GM11168 (cell line): ENCODE measurements around the gene ZBBX.
"Not testable (repeated sequence)": the region's sequence is repeated elsewhere in the genome, so short reads cannot be mapped to it uniquely, and the experiment has no call there.

Source experiments
- in situ Hi-C: fragments of 300-500 bp; cut with MboI; formaldehyde crosslinking; loops from one replicate; pipeline ENCODE4 v1.12.0; 2022; ENCODE audit warnings: low sequenced_read_pairs; ENCODE audit not compliant: unreplicated experiment

The ZBBX gene, protein sequence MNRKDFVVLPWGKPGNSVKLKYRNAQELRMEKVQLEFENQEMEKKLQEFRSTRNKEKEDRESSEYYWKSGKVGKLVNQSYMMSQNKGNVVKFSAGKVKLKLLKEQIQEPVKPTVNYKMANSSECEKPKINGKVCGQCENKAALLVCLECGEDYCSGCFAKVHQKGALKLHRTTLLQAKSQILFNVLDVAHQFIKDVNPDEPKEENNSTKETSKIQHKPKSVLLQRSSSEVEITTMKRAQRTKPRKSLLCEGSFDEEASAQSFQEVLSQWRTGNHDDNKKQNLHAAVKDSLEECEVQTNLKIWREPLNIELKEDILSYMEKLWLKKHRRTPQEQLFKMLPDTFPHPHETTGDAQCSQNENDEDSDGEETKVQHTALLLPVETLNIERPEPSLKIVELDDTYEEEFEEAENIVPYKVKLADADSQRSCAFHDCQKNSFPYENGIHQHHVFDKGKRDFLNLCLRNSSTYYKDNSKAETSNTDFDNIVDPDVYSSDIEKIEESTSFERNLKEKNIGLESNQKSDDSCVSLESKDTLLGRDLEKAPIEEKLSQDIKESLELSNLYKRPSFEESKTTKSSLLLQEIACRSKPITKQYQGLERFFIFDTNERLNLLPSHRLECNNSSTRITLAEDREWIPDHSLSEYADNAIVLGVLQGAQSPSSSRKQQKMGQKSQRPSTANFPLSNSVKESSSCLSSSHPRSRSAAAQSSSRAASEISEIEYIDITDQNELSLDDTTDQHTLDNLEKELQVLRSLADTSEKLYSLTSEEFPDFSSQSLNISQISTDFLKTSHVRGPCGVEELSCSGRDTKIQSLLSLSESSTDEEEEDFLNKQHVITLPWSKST

DNA sequence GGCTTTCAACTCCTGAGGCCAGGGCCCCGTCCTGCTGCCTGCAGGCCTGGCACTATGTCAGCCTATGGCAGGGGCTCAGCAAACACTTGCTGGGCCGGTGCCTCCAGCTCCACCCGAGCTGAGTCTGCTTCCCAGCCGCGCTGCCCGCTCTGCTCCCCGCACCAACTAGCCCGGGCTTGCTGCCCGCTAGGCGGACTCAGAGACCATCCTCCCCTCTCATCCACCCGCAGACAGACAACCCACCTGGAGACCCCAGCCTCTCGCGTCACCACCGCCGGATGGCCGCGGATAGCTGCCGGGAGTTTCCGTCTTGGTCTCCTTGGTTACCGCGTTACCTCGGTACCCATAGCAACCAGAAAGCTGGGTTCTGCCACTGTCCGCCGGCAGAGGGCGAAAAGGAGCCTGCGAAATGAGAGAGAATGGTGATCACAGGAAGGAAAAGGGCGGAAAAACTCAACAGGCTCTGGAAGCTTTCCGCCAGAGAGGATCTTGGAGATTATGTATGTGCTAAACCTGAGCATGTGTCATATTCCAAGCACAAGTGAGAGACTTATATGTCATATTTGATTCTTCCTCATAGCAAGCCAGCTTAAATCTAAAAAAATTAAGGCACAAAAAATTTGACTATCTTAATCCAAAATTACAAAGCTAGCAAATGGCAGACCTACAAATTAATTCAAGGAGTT, at the start of gene ZBBX:
ZBBX (minus strand) TSS at position 294 of the 686 bp plus-strand sequence. CDS start 7,396 bp downstream, outside the sequence.
- in situ Hi-C loops = no loop called here

DNA sequence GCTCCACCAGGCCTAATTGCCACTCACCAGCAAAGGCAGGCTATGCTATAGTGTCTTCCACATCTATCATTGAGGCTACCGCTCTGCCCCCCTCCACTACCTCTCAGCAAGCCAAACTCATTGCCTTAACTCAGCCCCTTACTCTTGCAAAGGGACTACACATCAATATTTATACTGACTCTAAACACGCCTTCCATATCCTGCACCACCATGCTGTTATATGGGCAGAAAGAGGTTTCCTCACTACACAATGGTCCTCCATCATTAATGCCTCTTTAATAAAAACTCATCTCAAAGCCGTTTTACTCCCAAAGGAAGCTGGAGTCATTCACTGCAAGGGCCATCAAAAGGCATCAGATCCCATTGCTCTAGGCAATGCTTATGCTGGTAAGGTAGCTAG, 46.9 kb upstream of the ZBBX start:
- in situ Hi-C loops = not testable (repeated sequence)

DNA sequence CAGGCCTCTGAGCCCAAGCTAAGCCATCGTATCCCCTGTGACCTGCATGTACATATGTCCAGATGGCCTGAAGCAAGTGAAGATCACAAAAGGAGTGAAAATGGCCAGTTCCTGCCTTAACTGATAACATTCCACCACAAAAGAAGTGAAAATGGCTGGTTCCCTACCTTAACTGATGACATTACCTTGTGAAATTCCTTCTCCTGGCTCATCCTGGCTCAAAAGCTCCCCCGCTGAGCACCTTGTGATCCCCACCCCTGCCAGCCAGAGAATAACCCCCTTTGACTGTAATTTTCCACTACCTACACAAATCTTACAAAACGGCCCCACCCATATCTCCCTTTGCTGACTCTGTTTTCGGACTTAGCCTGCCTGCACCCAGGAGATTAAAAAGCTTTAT, 42.3 kb upstream of the ZBBX start:
- in situ Hi-C loops = not testable (repeated sequence)

DNA sequence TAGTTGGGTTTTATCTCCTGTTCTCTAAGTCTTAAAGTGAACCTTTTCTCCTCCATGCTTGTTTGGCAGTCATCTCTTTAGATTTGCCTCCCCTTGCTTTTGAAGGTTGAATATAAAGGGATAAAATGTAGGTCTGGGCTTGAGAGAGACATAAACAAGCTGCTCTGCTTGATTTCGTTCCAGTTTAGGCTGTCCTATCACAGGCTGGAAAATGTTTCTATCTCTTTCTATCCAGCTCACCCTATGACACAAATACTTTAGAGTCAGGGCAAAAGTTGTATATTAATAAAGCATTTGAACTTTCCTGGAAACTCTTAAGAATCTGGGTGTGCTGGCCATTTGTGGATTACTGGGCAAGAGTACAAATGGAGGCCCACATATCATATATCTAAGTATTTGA, 29.5 kb upstream of the ZBBX start:
- in situ Hi-C loops = no loop called here

DNA sequence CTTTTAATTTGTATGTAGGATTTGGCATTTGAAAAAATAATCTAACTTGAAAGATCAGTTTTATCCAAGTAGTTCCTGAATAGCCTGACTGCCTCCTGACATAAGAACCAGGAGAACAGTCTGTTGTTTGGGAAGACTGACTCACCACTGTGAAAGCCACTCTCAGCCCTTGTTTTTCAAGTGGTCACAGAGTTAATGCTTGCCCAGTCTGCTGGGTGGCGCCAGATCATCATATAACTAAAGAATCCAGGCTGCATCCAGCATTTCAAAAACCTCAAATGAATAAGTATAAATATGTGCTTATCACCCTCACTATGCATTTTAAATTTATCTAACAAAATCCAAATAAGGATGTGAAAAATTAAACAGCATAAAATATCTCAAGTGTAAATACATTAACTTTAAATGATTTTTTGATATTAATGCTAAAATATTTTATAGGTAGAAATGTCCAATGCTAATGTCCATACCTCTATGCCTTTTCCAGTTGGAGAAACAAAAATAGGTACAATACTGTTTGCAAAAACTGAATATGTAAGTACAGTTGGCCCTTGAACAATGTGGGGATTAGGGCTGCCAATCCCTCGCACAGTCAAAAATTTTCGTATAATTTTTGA, 26.9 kb upstream of the ZBBX start:
- in situ Hi-C loops = no loop called here

DNA sequence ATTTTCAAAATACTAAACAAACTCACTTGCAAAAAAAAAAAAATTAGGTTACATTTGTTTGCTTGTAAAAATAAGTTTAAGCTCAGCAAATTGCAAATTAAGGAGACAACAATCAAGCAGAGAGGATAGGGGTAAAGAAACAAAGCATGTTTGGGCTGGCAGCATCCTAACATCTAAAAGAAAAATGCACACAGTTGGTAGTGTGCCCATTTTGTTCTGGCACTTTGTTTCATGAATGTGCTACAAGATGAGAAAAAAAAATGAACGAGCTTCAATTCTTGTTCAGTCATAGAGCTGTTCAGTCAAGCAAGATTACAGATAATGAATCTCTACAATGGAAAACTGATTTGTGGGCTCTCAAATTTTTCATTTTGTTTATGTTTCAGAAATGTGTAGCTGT, 17.7 kb upstream of the ZBBX start:
- in situ Hi-C loops = no loop called here

DNA sequence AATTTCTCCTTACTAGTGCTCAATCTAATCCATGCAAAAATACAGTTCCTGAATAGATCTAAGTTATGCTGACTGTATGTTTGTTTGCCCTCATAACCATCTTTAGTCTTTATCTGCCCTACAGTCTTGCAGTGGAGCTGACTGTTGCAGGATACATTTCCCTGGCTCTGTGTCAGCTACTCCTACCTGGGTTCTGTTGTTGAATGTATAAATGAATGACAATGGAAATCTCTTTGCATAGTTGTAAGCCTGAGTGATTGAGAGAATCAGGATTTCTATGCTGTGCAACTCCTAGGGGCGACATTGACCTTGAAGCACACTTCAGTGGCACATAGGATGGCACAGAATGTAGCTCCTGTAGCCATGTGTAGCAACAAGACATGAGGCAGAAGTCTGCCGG, 16.0 kb upstream of the ZBBX start:
- in situ Hi-C loops = no loop called here

DNA sequence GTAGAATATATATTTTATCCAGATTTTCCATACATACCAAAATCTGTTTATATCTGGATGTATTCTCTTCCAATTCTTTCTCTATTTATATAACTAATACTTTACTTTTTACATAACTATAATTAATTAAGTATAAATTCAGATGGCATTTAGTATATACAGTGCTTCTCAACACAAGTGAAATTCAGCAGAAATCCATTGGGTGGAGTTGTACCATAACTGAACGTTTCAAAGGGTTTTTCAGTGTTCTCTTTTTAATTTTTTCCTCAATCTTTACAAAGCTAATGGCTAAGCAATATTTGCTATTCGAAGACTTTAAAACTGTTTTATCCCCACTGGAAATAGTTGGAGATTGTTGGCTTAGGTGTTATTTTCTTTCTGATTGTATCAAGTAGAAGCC, 13.9 kb upstream of the ZBBX start:
- in situ Hi-C loops = no loop called here

DNA sequence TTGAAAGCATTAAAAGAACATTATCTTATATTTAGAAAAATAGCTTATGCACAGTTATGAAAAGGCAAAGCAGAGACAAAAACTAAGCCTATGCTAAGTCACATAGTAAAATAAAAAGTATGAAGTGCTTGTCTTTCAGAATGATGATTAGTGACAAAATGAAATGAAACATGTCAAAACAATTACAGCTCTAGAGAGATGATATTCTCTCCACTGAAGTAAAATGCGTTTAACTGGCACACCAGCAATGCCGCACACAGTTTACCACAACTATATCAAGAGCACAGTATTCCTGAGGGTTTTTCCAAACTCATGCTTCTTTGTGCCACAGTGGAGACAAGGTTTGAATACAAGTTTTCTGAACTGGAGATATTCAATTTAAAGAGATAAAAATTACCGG, 2.1 kb upstream of the ZBBX start:
- in situ Hi-C loops = no loop called here

DNA sequence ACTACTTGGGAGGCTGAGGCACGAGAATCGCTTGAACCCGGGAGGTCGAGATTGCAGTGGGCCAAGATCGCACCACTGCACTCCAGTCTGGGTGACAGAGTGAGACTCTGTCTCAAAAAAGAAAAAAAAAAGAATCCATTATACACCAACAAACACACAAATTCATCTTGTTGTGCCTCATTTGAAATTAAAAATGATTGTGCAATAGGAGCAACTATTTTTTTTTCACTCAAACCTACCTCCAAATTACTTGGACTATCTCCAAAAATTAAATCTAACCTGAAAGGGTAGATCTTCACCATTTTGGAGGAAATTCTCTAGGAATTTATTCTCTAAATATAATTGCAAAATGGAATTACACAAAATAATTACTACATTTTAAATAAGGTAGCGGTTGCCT, 4.6 kb downstream of the ZBBX start:
- in situ Hi-C loops = loop anchor here (5.0 kb wide), 1 partner anchor 507 kb away; no protein-coding TSS in a partner anchor

DNA sequence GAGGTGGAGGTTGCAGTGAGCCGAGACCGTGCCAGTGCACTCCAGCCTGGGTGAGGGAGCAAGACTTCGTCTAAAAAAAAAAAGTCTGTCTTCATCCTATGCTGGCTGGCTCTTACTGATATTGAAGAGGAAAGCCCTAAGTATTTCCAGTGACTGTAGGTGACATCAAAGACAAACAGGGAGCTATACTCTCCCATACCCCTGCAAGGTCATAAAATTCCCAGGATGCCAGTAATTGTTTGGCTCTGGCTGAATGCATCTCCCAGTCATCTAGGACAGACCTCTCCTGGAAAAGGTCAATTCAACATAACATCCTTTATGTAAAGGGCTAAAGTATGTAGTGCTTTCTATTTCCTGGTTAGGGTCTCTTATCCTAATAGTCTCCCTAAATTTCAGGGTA, 8.0 kb downstream of the ZBBX start:
- in situ Hi-C loops = no loop called here

DNA sequence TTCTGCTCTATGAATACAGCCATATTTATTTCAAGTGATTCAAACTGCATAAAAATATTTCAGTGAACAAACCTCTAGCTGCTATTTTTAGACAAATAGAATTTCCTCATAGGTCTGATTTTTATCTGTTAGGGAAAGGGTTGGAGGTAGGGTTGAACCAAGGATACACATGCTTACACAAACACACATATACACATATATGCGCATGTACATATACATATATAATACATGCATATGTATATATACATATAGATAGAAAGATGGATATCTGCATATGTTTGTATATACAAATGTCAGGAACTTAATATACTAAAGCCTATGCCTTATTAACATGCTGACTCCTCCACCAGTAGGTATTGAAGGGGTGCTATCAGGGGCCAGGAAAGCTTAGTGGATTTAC, 18.1 kb downstream of the ZBBX start:
- in situ Hi-C loops = no loop called here

DNA sequence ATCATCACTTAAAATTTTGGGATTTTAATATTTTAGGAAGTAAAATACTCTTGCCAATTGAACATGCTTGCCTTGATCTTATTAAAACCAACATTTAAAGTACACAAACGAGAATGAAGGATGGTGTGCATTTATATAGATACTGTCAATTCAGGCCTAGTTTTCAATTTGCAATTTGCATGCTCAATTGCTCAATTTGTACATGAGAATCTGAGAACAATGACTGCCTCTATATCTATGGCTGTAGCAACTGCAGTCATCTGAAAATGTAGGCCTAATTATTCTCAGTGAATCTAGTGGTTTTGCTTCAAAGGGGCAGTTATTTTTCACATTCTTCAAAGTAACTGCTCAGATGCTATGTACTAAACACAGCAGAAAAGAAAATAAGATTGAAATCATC, 18.8 kb downstream of the ZBBX start:
- in situ Hi-C loops = no loop called here

DNA sequence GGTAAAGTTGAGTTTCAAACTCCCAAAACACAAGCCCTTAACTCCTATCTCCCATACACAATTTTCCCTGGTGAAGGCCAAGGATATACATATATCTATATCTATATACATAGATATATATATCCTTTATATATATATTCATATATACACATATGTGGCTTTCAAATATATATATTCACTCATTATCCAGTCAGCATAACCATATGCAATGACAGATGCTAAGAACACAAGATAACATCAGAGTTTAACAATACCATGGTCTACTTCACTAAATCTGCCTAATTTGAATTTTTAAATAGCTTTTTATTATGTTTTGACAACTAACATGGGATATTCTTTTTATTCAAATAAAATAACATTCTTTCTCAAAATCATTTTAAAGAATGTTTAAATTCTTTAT, 24.7 kb downstream of the ZBBX start:
- in situ Hi-C loops = no loop called here

DNA sequence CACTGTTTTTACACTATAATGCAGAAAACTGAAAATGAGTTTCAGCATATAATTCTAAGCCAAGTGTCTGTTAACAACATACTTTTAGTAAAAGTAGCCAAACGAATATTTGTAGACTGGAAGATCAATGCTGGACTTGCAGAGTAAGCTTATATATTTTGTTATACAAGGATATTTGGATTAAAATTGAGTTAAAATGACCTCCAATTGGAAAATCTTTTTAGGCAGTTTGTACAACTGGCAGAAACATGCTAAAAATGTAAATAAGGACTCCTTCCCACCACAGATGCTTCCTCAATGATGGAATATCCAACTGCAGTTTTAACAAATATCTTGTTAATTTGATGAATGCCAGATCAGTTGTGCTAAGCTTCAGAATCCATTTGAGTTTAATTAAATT, 25.3 kb downstream of the ZBBX start:
- in situ Hi-C loops = no loop called here

DNA sequence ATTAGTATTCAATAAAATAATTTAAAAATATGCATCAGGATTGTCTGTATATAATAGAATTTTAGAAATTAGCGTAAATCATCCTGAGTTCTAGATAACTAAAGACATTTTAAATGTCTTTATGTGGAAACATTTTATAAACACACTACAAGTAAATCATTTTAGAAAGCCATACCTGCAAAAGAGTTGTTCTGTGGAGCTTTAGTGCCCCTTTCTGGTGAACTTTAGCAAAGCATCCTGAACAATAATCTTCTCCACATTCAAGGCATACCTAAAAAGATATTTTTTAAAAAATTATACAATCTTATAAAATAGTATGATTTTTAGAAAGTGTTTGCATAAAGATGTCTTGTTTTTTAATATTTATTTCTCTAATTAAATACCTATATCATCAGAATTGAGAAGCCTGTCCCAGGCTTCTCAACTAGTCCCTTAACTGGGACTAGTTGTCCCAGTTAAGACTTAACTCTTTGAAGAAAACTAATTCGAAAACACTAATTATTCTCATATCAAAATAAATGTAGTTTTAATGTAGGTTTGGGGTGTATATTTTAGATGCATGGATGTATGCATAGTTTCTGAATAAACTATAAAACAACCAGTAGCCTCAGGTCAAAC, 29.7 kb downstream of the ZBBX start:
- in situ Hi-C loops = no loop called here

DNA sequence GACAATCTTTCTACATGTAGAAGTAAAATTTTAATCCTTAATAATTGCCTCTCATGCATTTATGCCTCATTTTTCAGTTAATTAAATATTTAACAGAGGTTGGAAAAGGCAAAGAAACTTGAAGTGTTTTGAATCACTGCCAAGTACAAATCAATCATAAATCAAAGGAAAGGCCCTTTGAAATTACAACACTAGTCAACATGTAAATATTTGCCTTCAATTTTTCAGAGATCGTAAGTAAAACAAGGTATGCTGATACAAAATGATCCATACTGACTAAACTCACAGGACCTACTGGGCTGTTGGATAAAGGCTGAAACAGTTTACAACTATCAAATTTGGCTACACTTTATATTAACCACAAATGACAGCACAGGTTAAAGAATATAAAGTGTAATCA, 33.9 kb downstream of the ZBBX start:
- in situ Hi-C loops = no loop called here

DNA sequence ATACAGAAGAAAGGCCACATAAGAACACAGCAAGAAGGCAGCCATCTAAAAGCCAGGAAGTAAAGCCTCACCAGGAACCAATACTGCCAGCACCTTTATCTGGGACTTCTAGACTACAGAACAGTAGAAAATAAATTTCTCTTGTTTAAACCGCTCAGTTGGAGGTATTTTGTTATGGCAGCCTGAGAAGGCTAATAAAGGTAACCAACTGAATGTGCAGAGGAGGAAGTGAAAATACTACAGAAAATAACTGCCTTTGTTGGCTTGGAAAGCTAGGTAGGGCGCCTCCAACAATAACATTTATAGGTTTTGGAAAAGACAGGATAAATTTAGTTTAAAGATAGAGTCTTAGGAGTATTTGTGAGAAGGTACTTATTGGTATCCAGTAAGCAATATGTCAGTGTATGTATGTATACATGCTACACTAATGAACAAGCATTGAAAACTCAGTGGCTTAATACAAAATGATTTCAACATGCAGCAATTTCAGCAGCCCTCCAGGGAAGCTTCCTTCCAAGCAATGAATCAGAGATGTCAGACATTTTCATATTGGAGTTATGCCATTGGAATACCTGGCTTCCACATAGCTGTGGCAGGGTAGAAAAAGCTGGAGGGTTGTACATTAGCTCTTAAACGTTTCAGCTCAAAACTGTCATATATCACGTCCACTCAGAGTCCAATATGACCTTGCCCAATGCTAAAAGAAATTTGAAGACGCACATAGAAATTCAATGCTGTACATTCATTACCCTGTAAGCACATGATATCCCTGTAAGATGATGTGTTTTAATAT, 48.9 kb downstream of the ZBBX start:
- in situ Hi-C loops = no loop called here

DNA sequence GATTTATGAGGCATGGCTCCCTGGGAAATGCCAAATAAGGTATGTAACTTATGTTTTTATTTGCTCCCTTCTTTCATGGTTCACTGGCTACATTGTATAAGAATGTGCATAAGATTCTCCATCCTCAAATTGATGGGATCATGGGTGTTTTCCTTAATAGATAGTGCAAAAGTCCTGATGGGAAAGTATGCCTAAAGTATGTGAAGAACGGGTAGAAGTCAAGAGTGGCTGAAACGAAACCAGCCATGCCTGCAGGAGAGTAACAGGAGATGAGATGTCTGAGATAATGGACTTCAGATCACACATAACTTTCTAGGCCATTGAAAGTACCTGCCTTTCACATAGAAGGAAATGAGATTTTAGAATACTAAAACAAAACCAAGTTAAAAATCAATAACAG, 56.5 kb downstream of the ZBBX start:
- in situ Hi-C loops = no loop called here
